GM21576 (cell line): ENCODE results near the gene ZCCHC18.
A peak's percentile ranks its signal among the peaks of the same experiment; 100 is the strongest.
"Not testable (repeated sequence)": the region's sequence is repeated elsewhere in the genome, so short reads cannot be mapped to it uniquely, and the experiment has no call there.

Experiments
- ATAC-seq: cut with Tn5 transposase; IDR thresholded peaks from one replicate; pipeline ENCODE4 v1.9.1; 2021; ENCODE audit warnings: mild to moderate bottlenecking, moderate library complexity; ENCODE audit not compliant: unreplicated experiment

Gene ZCCHC18

GRCh38 chrX:104112326-104112951 lies at the start of gene ZCCHC18:
TSS of gene ZCCHC18 (plus strand) at chrX:104112523. CDS start at chrX:104114112, 1,589 bp downstream.
- ATAC-seq: peak; percentile 56

GRCh38 chrX:104062636-104063035 lies 49.7 kb upstream of the ZCCHC18 start:
- ATAC-seq: not testable (repeated sequence)

GRCh38 chrX:104075778-104076445 lies 36.4 kb upstream of the ZCCHC18 start, which contains the start of gene TMSB15C:
TSS of gene TMSB15C (minus strand) at chrX:104076236.
- ATAC-seq: peak; percentile 93

GRCh38 chrX:104077854-104078253 lies 34.5 kb upstream of the ZCCHC18 start:
- not testable (repeated sequence) for ATAC-seq

- no peak for ATAC-seq
Observed at GRCh38 chrX:104084063-104084462, 28.3 kb upstream of the ZCCHC18 start.

- ATAC-seq: no peak
Observed at GRCh38 chrX:104084534-104085277, 27.6 kb upstream of the ZCCHC18 start.

- ATAC-seq: no peak
Observed at GRCh38 chrX:104085477-104085876, 26.8 kb upstream of the ZCCHC18 start.

GRCh38 chrX:104085919-104086318 lies 26.4 kb upstream of the ZCCHC18 start:
- ATAC-seq: no peak

- ATAC-seq: peak; percentile 75
Observed at GRCh38 chrX:104098151-104098808, 14.0 kb upstream of the ZCCHC18 start.

GRCh38 chrX:104098919-104099318 lies 13.4 kb upstream of the ZCCHC18 start:
- ATAC-seq: no peak

GRCh38 chrX:104104676-104105075 lies 7.6 kb upstream of the ZCCHC18 start:
- ATAC-seq: no peak

GRCh38 chrX:104105330-104106262 lies 6.7 kb upstream of the ZCCHC18 start:
- ATAC-seq: no peak

GRCh38 chrX:104108955-104109354 lies 3.4 kb upstream of the ZCCHC18 start:
- ATAC-seq: no peak

GRCh38 chrX:104110491-104111240 lies 1.7 kb upstream of the ZCCHC18 start:
- not testable (repeated sequence) for ATAC-seq

- peak; percentile 49 for ATAC-seq
Observed at GRCh38 chrX:104113222-104113965, 1.1 kb downstream of the ZCCHC18 start.

- ATAC-seq: no peak
Observed at GRCh38 chrX:104117759-104118158, 5.4 kb downstream of the ZCCHC18 start.

- ATAC-seq: no peak
Observed at GRCh38 chrX:104118765-104119164, 6.4 kb downstream of the ZCCHC18 start.

GRCh38 chrX:104122829-104123228 lies 10.5 kb downstream of the ZCCHC18 start:
- ATAC-seq: no peak

- no peak for ATAC-seq
Observed at GRCh38 chrX:104126856-104127255, 14.5 kb downstream of the ZCCHC18 start.
